ENCODE results near the gene ST3GAL4.

The ST3GAL4 gene

DNA sequence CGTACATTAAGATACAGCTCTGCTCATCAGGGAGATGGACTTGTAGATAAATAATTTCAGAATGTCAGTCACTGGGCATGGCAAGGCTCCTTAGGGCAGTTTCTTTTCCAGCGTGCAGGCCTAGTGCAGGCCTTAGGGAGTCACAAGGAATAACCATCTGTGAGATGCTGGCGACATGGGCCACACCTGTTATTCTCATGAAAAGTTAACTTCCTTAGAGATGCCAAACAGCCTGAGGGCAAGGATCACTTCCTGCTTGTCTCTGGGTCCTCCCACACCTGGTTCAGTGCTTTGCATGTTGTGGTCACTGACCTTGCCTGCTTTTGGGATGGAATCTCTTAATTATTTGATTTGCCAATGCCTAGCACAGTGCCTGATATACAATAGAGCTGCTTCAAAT lies 70.6 kb downstream of the ST3GAL4 start:
- no peak for TF ChIP-seq FOXP2 (optimal IDR thresholded peaks at IDR 0.05; ENCODE audit: borderline replicate concordance, extremely low read depth, extremely low read length, insufficient read depth)
- no peak for TF ChIP-seq SIN3A (IDR thresholded peaks at IDR 0.05; ENCODE audit: borderline replicate concordance, insufficient read depth, low read length)
- no peak for TF ChIP-seq TAF1 (IDR thresholded peaks at IDR 0.05; ENCODE audit: borderline replicate concordance, insufficient read depth, low read length)
- TF ChIP-seq, protein P1, sequence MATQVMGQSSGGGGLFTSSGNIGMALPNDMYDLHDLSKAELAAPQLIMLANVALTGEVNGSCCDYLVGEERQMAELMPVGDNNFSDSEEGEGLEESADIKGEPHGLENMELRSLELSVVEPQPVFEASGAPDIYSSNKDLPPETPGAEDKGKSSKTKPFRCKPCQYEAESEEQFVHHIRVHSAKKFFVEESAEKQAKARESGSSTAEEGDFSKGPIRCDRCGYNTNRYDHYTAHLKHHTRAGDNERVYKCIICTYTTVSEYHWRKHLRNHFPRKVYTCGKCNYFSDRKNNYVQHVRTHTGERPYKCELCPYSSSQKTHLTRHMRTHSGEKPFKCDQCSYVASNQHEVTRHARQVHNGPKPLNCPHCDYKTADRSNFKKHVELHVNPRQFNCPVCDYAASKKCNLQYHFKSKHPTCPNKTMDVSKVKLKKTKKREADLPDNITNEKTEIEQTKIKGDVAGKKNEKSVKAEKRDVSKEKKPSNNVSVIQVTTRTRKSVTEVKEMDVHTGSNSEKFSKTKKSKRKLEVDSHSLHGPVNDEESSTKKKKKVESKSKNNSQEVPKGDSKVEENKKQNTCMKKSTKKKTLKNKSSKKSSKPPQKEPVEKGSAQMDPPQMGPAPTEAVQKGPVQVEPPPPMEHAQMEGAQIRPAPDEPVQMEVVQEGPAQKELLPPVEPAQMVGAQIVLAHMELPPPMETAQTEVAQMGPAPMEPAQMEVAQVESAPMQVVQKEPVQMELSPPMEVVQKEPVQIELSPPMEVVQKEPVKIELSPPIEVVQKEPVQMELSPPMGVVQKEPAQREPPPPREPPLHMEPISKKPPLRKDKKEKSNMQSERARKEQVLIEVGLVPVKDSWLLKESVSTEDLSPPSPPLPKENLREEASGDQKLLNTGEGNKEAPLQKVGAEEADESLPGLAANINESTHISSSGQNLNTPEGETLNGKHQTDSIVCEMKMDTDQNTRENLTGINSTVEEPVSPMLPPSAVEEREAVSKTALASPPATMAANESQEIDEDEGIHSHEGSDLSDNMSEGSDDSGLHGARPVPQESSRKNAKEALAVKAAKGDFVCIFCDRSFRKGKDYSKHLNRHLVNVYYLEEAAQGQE (IDR thresholded peaks at IDR 0.05; ENCODE audit: insufficient read depth in 1 of 2, low read depth in 2 of 2, low read length in 2 of 2) = no peak
- no peak for TF ChIP-seq POLR2AphosphoS5 (IDR thresholded peaks at IDR 0.05; ENCODE audit: low read depth, low read length)

DNA sequence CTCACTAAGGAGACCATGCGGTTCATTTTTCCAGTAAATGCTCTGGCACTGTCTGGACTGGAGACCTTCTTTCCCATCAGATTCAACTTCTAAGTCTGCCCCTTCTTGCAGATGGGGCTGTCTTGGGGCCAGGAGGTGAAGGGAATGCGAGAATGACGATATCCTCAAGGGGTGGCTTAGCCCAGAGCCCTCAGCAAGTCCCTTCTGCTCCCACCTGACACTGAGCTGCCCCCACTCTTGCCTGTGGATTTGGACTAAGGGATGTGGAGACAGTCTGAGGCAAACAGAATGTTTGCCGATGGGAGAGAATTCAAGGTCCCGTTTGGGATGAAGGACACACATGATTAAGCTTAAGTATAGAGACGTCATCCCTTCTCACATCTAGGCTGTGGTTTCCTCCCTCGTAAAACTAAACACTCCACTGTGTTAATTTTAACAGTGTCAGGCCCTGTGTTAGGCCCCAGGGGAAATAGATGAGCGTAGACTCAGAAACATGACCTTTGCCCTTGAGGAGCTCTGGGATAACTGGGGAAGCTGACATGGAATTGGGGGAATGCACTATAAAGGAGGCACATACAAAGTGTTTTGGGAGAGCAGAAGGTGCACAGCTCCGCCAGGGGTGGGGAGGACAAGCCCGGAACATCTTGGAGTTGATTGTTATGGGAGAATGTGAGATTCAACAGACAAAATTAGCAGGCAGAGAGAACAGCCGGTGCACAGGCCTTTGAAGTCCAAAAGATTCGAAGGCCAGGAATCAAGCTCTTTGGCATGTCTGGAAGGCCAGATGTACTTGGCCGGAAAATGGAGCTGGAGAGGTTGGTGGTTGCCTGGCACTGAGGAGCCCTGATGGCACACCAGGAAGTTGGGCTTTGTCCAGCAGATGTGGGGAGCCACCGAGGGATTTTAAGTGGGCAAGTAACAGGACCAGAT lies 71.6 kb downstream of the ST3GAL4 start:
- TF ChIP-seq POLR2AphosphoS5 (IDR thresholded peaks at IDR 0.05; ENCODE audit: low read depth, low read length) (no peak), TAF1 (IDR thresholded peaks at IDR 0.05; ENCODE audit: borderline replicate concordance, insufficient read depth, low read length) (no peak), FOXP2 (optimal IDR thresholded peaks at IDR 0.05; ENCODE audit: borderline replicate concordance, extremely low read depth, extremely low read length, insufficient read depth) (no peak), SIN3A (IDR thresholded peaks at IDR 0.05; ENCODE audit: borderline replicate concordance, insufficient read depth, low read length) (no peak)
- TF ChIP-seq, protein P1 (IDR thresholded peaks at IDR 0.05; ENCODE audit: insufficient read depth in 1 of 2, low read depth in 2 of 2, low read length in 2 of 2) = no peak

DNA sequence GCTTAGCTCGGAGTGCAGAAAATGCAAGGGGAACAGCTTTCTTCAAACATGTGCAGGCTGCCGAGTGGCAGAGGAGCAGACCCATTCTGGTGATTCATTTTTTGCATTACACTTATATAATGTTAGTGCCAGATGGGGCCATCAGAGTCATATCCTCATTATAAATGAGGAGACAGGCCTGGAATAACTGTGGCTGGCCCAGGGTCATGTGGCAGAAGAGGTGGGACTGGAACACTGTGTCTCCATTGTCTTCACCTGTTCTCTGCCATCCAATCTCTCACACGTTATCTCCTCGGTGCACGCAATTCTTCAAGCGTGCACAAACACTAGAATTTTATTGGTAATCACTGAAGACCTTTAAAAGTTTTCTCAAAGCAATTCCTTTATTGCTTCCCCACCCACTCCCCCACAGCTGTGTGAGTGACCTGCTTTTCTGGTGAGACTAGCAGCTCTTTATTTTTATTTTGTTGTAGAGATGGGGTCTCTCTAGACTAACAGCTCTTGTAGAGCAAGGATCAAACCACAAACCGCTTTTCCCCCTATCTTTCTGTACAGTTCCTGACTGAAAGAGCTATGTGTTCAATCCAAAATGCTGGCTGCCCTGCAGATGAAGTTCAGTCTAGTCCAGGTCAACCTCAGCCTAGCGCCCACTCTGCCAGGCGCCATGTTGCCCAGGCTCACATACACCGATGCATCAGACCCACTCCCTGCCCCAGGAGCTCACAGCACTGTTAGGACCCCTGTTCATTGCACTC lies 75.3 kb downstream of the ST3GAL4 start:
- TF ChIP-seq, protein P1 (IDR thresholded peaks at IDR 0.05; ENCODE audit: insufficient read depth in 1 of 2, low read depth in 2 of 2, low read length in 2 of 2) = no peak
- TF ChIP-seq TAF1 (IDR thresholded peaks at IDR 0.05; ENCODE audit: borderline replicate concordance, insufficient read depth, low read length) = no peak
- no peak for TF ChIP-seq FOXP2 (optimal IDR thresholded peaks at IDR 0.05; ENCODE audit: borderline replicate concordance, extremely low read depth, extremely low read length, insufficient read depth)

DNA sequence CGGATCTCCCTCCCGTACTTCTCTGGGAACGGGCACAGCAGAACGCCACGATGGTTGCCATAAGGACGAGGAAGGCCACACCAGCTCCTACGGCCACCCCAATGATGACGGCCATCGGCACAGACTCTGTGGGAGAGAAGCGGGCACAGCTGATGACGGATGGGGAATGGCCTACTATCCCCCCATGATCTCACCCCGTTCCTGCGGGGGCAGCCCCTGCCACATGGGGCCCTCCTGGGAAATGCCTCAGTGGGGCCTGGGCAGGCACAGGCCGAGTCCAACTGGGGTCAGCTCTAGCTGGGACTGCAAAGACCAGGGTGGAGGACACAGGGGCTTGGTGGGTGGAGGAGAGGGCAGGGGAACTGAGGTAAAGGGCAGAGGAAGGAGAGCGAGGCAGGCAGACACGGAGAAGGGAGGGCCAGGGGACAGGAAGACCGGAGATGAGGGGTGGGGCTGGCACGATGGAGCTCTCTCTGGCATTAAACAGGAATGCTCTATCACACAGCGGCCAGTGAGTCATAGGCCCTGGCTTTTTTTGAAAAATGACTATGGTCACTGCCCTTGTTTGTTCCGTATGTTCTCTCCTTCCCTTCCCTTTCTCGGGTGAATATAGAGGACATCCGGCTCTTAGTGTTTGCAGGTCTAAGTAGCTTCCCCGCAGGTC lies 76.0 kb downstream of the ST3GAL4 start:
- no peak for TF ChIP-seq SIN3A (IDR thresholded peaks at IDR 0.05; ENCODE audit: borderline replicate concordance, insufficient read depth, low read length)
- no peak for TF ChIP-seq POLR2AphosphoS5 (IDR thresholded peaks at IDR 0.05; ENCODE audit: low read depth, low read length)
- TF ChIP-seq TAF1 (IDR thresholded peaks at IDR 0.05; ENCODE audit: borderline replicate concordance, insufficient read depth, low read length) = no peak

DNA sequence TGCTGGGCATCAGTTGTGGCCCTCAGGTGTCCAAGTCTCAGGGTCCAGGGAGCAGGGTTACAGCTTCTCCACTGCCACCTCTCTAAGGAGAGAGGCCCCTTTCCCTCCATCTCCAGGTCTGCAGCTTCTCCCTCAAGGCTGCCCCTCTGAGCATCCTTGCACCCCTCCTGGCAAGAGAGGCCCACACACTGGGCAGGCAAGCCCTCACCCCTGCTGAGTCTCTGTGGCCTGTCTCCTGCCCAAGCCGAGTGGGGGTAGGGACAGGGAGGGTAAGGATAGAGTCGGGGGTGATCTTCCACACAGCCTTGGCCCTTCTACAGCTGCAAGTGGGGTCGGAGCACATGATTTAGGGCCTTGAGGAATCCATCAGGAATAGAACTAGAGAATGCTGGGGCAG lies 76.6 kb downstream of the ST3GAL4 start:
- TF ChIP-seq POLR2AphosphoS5 (IDR thresholded peaks at IDR 0.05; ENCODE audit: low read depth, low read length) = no peak
- no peak for TF ChIP-seq FOXP2 (optimal IDR thresholded peaks at IDR 0.05; ENCODE audit: borderline replicate concordance, extremely low read depth, extremely low read length, insufficient read depth)
- TF ChIP-seq, protein P1 (IDR thresholded peaks at IDR 0.05; ENCODE audit: insufficient read depth in 1 of 2, low read depth in 2 of 2, low read length in 2 of 2) = no peak
- no peak for TF ChIP-seq SIN3A (IDR thresholded peaks at IDR 0.05; ENCODE audit: borderline replicate concordance, insufficient read depth, low read length)
- TF ChIP-seq TAF1 (IDR thresholded peaks at IDR 0.05; ENCODE audit: borderline replicate concordance, insufficient read depth, low read length) = no peak

All from PFSK-1 (cell line).